HG03354 (cell line): ENCODE measurements around the gene CAB39L.

Experiments
- ATAC-seq: cut with Tn5 transposase; IDR thresholded peaks from one replicate; pipeline ENCODE4 v1.9.1; 2021; ENCODE audit warnings: mild to moderate bottlenecking; ENCODE audit not compliant: unreplicated experiment, poor library complexity, severe bottlenecking

Gene CAB39L

DNA sequence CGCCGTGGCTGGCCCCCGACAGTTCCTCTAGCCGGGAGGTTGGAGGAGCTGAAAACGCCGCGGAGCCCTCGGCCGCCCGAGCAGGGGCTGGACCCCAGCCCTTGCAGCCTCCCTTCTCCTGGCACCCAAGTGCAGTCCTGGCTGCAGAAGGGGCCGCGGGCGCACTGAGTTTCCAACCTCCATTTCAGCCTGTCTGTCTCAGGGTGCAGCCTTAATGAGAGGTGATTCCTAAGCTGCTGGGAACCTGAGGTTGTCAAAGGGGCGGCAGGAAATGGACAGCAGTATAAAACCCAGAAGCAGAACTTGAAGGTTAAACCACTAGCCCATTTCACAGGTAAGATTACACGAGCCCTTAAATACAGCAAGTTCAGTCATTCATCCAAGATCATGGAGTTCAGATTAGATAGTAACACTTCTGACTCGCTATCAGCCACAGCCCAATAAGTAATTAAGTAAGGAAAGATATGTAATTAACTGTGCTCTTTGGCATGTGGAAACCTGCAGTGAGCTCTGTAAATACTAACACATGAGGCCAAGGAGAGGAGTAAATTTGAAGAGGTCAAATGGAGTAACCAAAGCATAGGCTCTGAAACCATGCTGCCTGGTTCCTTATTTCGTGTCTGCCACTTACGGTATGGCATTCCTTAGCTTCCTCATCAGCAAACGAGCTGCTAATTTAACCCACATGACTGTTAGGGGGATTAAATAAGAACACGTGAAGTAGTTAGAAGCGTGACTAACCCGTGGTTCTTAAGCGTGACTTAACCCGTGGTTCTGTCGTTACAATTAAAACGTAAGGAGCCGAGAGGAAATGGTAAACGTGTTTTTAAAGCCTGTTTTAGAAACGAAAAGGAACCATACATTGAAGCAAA, 896 bp upstream of the CAB39L start:
- peak; percentile 13 for ATAC-seq

DNA sequence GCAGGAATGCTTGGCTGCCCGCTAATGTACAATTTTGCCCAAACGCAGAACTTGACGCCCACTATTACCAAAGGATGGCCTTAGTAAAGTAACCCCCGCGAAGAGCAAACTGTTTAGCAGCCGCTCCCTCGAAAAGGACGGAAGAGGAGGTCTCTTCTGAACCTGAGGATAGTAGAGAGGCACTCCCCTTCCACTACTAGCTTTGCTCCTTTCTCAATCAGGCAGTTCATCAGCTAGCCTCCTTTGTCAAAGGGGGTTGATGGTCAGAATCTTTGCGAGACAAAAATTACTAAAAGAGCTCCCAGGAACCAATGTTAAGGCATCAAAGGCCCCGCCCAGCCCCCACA, 534 bp downstream of the CAB39L start:
- no peak for ATAC-seq

DNA sequence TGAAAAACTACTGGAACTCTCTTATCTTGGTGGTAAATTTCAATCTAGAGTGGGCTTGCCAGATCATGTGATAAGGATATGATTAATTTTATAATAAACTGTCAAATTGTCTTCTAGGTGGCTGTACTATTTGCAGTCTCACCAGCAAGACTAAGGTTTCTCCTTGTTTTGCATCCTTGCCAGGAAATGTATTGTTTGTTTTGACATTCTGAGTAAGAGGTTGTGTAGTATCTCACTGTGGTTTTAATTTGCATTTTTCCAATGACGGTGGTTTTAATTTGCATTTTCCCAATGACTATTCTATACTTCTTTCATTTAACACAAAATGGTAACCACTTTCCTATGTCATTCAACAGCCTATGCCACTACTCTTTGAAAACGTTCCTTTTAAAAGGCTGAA, 2.0 kb downstream of the CAB39L start:
- no peak for ATAC-seq

DNA sequence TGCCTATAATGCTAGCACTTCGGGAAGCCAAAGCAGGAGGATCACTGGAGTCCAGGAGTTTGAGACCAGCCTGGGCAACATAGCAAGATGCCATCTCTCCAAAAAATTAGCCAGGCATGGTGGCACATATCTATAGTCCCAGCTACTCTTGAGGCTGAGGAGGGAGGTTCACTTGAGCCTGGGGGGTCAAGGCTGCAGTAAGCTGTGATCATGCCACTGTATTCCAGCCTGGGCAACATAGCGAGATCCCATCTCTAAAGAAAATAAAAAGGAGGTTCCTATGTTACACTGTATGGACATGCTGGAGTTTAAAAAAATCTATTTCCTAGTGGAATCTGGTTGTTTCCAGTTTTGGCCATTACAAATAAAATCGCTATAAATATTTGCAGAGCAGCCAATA, 2.6 kb downstream of the CAB39L start:
- no peak for ATAC-seq

GRCh38 chr13:49439609-49440008, 4.3 kb downstream of the CAB39L start:
- no peak for ATAC-seq

GRCh38 chr13:49437705-49438104, 6.2 kb downstream of the CAB39L start:
- ATAC-seq: no peak

DNA sequence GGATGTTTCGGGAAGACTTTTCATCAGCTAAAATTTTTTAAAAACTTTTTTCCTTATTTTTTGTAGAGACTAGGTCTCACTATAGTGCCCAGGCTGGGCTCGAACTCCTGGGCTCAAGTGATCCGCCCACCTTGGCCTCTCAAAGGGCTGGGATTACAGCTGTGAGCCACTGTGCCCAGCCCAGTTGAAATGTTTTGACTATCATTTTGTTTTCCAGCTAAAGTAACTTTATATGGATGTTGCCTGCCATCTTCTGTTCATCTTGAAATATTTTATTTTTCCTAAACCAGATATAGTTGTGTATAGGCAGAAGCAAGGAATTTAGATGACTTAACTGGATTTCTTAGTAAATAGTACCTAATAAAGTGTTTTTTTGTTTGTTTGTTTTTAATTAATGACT, 7.0 kb downstream of the CAB39L start:
- no peak for ATAC-seq

- ATAC-seq: no peak
These were observed 7.9 kb downstream of the CAB39L start for GRCh38 chr13:49435992-49436391.

- no peak for ATAC-seq
These were observed 14.7 kb downstream of the CAB39L start for GRCh38 chr13:49429121-49429520.

- ATAC-seq: no peak
These were observed 15.7 kb downstream of the CAB39L start for GRCh38 chr13:49428041-49428763.

- ATAC-seq: no peak
These were observed 19.8 kb downstream of the CAB39L start for GRCh38 chr13:49424011-49424560.

- peak; percentile 86 for ATAC-seq
These were observed 22.5 kb downstream of the CAB39L start for GRCh38 chr13:49421391-49421790.

GRCh38 chr13:49419276-49419675, 24.6 kb downstream of the CAB39L start:
- no peak for ATAC-seq

GRCh38 chr13:49418206-49418605, 25.7 kb downstream of the CAB39L start:
- no peak for ATAC-seq

DNA sequence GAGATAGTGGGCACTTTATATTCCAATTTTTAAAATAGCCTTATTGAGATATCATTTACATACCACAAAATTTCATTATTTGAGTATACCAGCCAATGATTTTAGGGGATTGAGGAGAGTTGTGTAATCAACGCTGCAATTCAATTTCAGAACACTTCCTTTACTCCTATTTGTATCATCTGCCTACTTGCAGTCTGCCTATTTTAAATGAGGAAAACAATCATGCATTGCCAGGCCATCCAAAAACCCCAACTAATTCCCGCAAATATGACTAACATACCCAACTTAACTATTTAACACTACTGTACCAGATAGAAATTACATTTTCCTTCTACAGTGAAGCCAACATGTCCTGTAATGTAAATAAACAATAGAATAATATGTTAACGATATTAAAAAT, 26.7 kb downstream of the CAB39L start:
- no peak for ATAC-seq

- ATAC-seq: no peak
These were observed 31.1 kb downstream of the CAB39L start for GRCh38 chr13:49412749-49413148.

GRCh38 chr13:49411353-49411752, 32.5 kb downstream of the CAB39L start:
- no peak for ATAC-seq

DNA sequence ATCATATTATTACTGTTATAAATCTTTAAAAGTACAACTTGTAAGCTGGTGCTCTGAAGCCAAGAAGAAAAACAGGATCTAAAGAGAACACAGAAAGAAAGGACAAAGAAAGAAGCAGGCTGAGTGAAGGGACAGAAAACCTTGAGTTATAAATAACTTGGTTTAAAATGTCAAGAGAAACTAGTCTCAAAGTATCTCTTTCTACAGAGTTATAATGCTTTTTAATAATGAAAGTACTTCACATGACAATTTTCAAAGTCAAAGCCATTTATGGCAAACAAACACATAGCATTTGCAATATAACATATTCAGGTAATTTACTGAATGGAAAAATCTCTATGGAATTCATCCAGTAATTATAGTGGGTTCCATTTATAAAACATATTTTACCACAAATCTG, 33.4 kb downstream of the CAB39L start:
- no peak for ATAC-seq

- no peak for ATAC-seq
These were observed 33.9 kb downstream of the CAB39L start for GRCh38 chr13:49410006-49410405.

GRCh38 chr13:49409008-49409407, 34.9 kb downstream of the CAB39L start:
- ATAC-seq: no peak

DNA sequence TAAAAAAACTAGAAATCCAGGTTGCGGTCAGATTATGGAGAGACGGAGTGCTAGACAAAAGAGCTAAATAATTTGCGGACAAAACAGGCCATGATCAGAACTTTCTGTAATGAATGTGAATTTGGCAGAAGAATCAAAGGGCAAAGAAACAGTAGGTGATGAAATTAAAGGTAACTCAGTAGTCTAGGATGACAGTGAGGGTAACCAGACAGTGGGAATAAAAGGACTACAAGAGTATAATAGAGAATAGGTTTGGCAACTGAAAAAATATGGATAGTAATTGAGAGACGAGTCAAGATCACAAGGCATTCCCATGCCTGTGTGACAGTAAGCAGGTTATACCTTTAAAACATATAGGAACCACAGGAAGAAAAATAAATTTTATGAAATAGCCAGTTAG, 35.9 kb downstream of the CAB39L start:
- ATAC-seq: no peak
